SH-SY5Y (cell line): ENCODE results near the gene SPTY2D1.

Source experiments
- GATA2 ChIP-seq: IDR thresholded peaks from 2 replicates; pipeline ENCODE4 v1.6.1; 2011; ENCODE audit warnings: mild to moderate bottlenecking, low read depth, low read length
- GATA3 ChIP-seq: IDR thresholded peaks from 2 replicates; pipeline ENCODE4 v1.6.1; 2011; ENCODE audit warnings: low read depth, mild to moderate bottlenecking, low read length, moderate library complexity

- no peak for TF ChIP-seq GATA3
- no peak for TF ChIP-seq GATA2
Measured at GRCh38 chr11:18567081-18567480, 67.1 kb downstream of the SPTY2D1 start.
